SJCRH30 (cell line): ENCODE data around the gene GLIS1. TPM values are rescaled to one million over a fixed set of nuclear protein-coding genes. Genes with fewer than 3 reads are reported as not detected.

Experiments used
- DNase-seq, 2 experiments: peaks; one replicate each; pipeline ENCODE4 v3.0.0-alpha.2; 2015 to 2020
- H3K27ac ChIP-seq: fragments of 250-450 bp; sonication (Bioruptor Pico); 2 replicates; pipeline ENCODE4 v1.5.1; 2020; ENCODE audit warnings: mild to moderate bottlenecking, moderate library complexity
- H3K27me3 ChIP-seq: fragments of 250-450 bp; sonication (Bioruptor Pico); 2 replicates; pipeline ENCODE4 v1.5.1; 2020; ENCODE audit warnings: mild to moderate bottlenecking, moderate library complexity
- H3K36me3 ChIP-seq: fragments of 250-450 bp; sonication (Bioruptor Pico); 2 replicates; pipeline ENCODE4 v1.5.1; 2020; ENCODE audit warnings: mild to moderate bottlenecking, moderate library complexity
- H3K4me1 ChIP-seq: fragments of 250-450 bp; sonication (Bioruptor Pico); 2 replicates; pipeline ENCODE4 v1.5.1; 2020; ENCODE audit warnings: mild to moderate bottlenecking, moderate library complexity
- H3K4me3 ChIP-seq: fragments of 250-450 bp; sonication (Bioruptor Pico); 2 replicates; pipeline ENCODE4 v1.5.1; 2020; ENCODE audit warnings: mild to moderate bottlenecking, moderate library complexity
- H3K9me3 ChIP-seq: fragments of 250-450 bp; sonication (Bioruptor Pico); replicated peaks from 2 replicates; pipeline ENCODE4 v1.5.1; 2020; ENCODE audit warnings: mild to moderate bottlenecking, moderate library complexity
- total RNA-seq: library from RNA; depleted of rRNA; stranded (reverse); fragments of >200 nt; shearing (Covaris generic); gene quantifications from 2 replicates; pipeline ENCODE4 v1.2.3, GENCODE V29; 2014

Gene GLIS1
- total RNA-seq, 1 experiment from 2014 or later, result not detected

DNA sequence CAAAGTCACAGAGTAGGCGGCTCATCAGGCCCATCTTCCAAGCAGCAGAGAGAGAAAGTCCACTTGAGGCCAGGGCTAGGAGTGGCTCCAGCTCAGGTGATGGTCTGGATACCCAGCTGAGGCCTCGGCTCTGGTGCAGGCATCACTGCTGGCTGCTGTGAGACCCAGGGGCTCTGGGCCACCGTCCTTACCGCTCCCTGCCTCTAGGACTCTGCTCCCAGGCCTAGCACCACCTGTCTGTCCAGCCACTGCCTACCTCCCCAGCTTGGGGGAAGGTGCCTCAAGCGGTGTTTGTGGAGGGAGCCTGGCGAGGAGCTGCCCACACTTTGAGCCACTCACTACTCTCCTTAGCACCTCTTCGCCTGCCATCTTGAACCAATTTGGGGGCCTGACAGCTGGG, 221.9 kb downstream of the GLIS1 start:
- DNase-seq, result no peak
- H3K9me3 ChIP-seq, result no peaks in the 10 kb centered on the region
- no peak overlapping the region for H3K4me3 ChIP-seq
- no peak overlapping the region for H3K27ac ChIP-seq
- H3K4me1 ChIP-seq, result peaks cover 1% of the 10 kb centered on the region; the same call in 1 of the 2 replicates
- no peaks in the 10 kb centered on the region for H3K36me3 ChIP-seq
- H3K27me3 ChIP-seq, result peaks cover 44% of the 10 kb centered on the region

- Histone ChIP-seq H3K36me3 (no peaks in the 10 kb centered on the region), H3K27ac (no peak overlapping the region), H3K4me3 (no peak overlapping the region), H3K27me3 (peaks cover 52% of the 10 kb centered on the region), H3K4me1 (peaks cover 4% of the 10 kb centered on the region; the same call in 1 of the 2 replicates), H3K9me3 (no peaks in the 10 kb centered on the region)
- no peak for DNase-seq
Observed at GRCh38 chr1:53516181-53516580, 222.8 kb downstream of the GLIS1 start.

GRCh38 chr1:53514436-53514835, 224.5 kb downstream of the GLIS1 start:
- DNase-seq, result no peak
- Histone ChIP-seq H3K27ac (no peak overlapping the region), H3K36me3 (no peaks in the 10 kb centered on the region), H3K4me3 (no peak overlapping the region), H3K9me3 (no peaks in the 10 kb centered on the region), H3K27me3 (peaks cover 43% of the 10 kb centered on the region; the same call in 1 of the 2 replicates), H3K4me1 (peaks cover 4% of the 10 kb centered on the region; the same call in 1 of the 2 replicates)

DNA sequence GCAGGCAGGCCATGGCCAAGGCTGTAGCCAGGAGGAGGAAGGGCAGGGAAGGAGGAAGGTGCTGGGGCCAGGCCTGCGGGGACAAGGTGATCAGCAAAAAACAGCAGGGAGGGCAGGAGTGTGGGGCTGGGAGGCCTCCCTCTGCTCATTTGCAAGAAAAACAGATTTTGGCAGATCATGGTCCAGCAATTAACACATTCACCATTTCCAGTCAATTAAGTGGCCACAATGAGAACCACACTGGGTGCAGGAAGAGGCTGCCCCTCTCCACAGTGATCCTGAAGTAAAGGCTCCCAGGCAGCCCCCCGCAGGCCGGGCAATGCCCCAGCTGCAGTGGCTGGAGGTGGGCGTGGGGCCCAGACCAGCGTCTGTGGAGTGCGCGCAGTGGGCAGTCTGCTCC, 225.1 kb downstream of the GLIS1 start:
- H3K4me3 ChIP-seq, result no peak overlapping the region
- no peak overlapping the region for H3K27ac ChIP-seq
- H3K9me3 ChIP-seq, result no peaks in the 10 kb centered on the region
- no peaks in the 10 kb centered on the region for H3K36me3 ChIP-seq
- peaks cover 4% of the 10 kb centered on the region; the same call in 1 of the 2 replicates for H3K4me1 ChIP-seq
- H3K27me3 ChIP-seq, result peaks cover 40% of the 10 kb centered on the region; the same call in 1 of the 2 replicates
- no peak for DNase-seq

GRCh38 chr1:53512807-53513755, 225.9 kb downstream of the GLIS1 start:
- H3K27me3 ChIP-seq, result peaks cover 36% of the 10 kb centered on the region; the same call in 1 of the 2 replicates
- peaks cover 4% of the 10 kb centered on the region; the same call in 1 of the 2 replicates for H3K4me1 ChIP-seq
- H3K4me3 ChIP-seq, result no peak overlapping the region
- no peak for DNase-seq
- no peak overlapping the region for H3K27ac ChIP-seq
- no peaks in the 10 kb centered on the region for H3K9me3 ChIP-seq
- no peaks in the 10 kb centered on the region for H3K36me3 ChIP-seq

DNA sequence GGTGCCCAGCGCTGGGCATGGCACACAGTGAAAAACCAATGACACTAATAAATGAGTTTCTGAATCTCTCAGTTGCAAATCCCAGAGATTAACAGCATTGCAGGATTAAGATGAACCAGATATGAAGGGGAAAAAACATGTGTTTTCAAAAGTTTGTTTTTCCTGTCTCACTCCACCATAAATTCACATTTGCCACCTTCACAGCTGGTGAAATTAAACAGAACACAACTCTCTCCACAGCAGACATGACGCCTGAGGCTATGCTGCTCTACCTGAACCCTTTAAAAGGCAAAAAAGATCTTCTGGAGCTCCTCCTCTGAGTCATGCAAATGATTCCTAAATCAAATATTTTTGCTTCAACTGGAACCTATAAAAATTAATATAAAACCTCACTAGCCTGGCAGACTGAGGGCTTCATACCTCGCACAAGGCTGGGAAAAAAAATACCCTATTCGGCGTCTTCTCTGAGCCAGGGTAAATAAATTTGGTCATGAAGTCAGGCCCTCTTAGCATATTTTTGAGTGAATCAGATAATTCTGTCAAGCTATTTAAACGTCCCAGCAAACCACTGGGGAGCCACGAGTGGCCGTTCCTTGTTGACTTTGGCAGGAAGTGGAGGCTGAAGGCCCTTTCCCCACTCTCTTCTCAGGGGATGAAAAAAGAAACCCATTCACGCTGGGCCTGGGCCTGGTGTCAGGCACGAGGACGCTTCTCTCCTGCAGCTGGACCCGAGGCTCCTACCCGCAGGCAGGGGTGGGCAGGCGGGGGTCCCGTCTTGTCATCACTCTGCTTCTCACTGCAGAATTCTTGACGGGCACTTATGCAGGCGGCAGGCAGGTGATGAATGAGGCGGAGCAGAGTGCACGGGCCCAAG, 226.8 kb downstream of the GLIS1 start:
- Histone ChIP-seq H3K27me3 (peaks cover 38% of the 10 kb centered on the region; the same call in 1 of the 2 replicates), H3K9me3 (no peaks in the 10 kb centered on the region), H3K4me1 (peaks cover 4% of the 10 kb centered on the region; the same call in 1 of the 2 replicates), H3K36me3 (no peaks in the 10 kb centered on the region), H3K27ac (no peak overlapping the region), H3K4me3 (no peak overlapping the region)
- DNase-seq, result no peak

GRCh38 chr1:53511323-53511932, 227.5 kb downstream of the GLIS1 start:
- no peak overlapping the region for H3K4me3 ChIP-seq
- H3K36me3 ChIP-seq, result no peaks in the 10 kb centered on the region
- H3K9me3 ChIP-seq, result no peaks in the 10 kb centered on the region
- H3K27me3 ChIP-seq, result peaks cover 38% of the 10 kb centered on the region; the same call in 1 of the 2 replicates
- no peak for DNase-seq
- peaks cover 4% of the 10 kb centered on the region; the same call in 1 of the 2 replicates for H3K4me1 ChIP-seq
- H3K27ac ChIP-seq, result no peak overlapping the region

DNA sequence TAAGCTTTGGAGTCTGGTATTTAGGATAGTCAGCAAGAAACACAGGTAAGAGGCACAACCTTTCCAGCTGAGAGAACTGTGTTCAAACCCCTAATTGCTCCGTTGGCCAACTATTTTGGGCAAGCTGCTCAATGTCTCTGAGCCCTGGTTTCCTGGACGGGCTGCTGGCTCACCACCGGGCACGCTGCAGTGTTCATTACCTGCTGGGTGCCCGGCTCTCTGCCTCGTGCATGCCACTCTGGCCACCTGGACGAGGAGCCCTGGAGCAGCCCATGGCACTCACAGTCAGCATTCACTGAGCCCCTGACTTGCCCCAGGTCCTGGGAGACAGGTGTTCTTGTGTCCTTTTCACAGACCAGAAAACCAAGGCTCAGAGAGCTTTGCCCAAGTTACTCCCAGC, 228.7 kb downstream of the GLIS1 start:
- H3K4me3 ChIP-seq, result no peak overlapping the region
- H3K36me3 ChIP-seq, result no peaks in the 10 kb centered on the region

GRCh38 chr1:53509775-53510174, 229.2 kb downstream of the GLIS1 start:
- DNase-seq, result no peak
- no peak overlapping the region for H3K27ac ChIP-seq
- H3K4me3 ChIP-seq, result no peak overlapping the region
- peaks cover 4% of the 10 kb centered on the region; the same call in 1 of the 2 replicates for H3K4me1 ChIP-seq
- no peaks in the 10 kb centered on the region for H3K36me3 ChIP-seq
- no peaks in the 10 kb centered on the region for H3K9me3 ChIP-seq
- H3K27me3 ChIP-seq, result peaks cover 43% of the 10 kb centered on the region

More for the DNA sequence above, 228.7 kb downstream of the GLIS1 start:
- DNase-seq, result no peak
- peaks cover 39% of the 10 kb centered on the region for H3K27me3 ChIP-seq
- no peak overlapping the region for H3K27ac ChIP-seq
- H3K9me3 ChIP-seq, result no peaks in the 10 kb centered on the region
- peaks cover 4% of the 10 kb centered on the region; the same call in 1 of the 2 replicates for H3K4me1 ChIP-seq

DNA sequence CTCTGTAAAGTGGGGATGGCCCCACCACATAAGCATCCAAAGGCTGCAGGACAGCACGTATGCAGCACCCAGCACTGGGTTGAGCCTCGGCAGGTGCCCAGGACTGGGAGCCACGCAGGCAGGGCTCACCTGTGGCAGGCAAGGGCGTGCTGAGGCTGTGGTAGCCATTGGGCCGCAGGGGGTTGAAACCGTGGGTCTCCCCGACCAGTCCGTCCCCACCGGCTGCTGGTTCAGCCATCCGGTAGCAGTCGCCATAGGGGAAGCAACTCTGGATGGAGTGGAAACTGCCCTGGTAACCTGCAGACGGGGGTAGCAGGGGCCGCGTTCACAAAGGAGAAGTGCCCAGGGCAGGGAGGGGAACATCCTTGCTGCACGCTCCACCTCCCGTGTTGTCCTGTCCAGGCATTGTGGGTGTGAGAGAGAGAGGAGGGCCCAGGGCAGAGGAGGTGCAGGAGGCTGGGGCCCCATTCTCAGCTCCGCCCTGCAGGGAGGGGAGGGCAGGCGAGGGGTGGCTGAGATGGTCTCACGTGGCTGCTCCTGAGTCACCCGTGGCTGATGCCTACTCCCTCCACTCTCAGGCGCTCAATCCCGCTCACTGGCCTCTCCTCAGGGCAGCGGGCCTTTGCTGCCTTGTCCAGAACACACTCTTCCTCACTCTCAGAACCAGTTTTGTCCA, 229.8 kb downstream of the GLIS1 start:
- Histone ChIP-seq H3K27ac (no peak overlapping the region), H3K9me3 (no peaks in the 10 kb centered on the region), H3K4me1 (peaks cover 4% of the 10 kb centered on the region; the same call in 1 of the 2 replicates), H3K36me3 (no peaks in the 10 kb centered on the region), H3K4me3 (no peak overlapping the region), H3K27me3 (peaks cover 43% of the 10 kb centered on the region)
- no peak for DNase-seq

DNA sequence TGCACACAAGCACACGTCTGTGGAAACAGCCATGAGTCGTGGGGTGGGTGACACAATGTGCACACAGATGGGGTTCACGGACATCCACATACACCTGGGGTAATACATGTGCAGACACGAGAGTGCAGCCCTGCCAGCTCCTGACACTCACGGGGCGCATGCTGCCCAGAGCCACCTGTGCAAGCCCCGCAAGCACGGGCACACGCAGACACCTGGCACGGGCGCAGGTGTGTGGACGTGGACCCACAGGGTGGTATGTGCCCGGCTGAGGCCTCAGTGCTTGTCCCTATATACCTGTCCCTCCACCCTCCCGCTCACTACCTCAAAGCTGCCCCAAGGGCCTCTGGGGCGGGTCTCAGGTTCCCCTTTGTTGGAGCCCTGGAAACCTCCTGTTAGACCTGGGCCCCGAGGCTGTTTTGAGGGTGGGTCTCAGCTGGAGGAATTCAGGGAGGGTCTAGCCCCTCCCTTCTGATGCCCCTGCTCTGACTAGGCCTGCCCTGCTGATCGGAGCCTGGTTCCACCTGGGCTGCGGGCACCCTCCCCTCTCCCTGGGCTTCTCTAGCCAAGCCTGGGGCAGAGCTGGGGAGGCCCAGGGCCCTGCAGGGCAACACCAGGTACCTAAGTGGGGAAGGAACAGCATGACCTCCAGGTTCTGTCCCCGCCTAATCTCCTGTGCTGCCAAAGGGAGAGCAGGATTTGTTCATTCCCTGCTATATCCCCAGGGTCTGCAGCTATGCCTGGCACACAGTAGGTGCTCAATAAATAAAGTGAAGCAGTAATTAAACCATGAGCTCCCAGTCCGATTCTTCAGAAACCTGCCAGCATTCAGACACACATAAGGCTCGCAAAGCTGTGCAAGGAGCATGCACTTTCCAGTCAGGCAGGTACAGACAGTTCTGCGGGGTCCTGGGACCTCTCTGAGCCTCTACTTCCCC, 230.6 kb downstream of the GLIS1 start:
- H3K9me3 ChIP-seq, result no peaks in the 10 kb centered on the region
- peaks cover 36% of the 10 kb centered on the region for H3K27me3 ChIP-seq
- H3K4me3 ChIP-seq, result no peak overlapping the region
- H3K36me3 ChIP-seq, result no peaks in the 10 kb centered on the region
- H3K27ac ChIP-seq, result no peak overlapping the region
- DNase-seq, result no peak
- peaks cover 4% of the 10 kb centered on the region; the same call in 1 of the 2 replicates for H3K4me1 ChIP-seq

GRCh38 chr1:53507116-53507820, 231.7 kb downstream of the GLIS1 start:
- Histone ChIP-seq H3K36me3 (no peaks in the 10 kb centered on the region), H3K27me3 (peaks cover 28% of the 10 kb centered on the region), H3K9me3 (no peaks in the 10 kb centered on the region), H3K27ac (no peak overlapping the region), H3K4me1 (peaks cover 4% of the 10 kb centered on the region; the same call in 1 of the 2 replicates), H3K4me3 (no peak overlapping the region)
- DNase-seq, result no peak
